K562 (cell line): ENCODE results near the gene ATXN1. TPM values are rescaled to one million over a fixed set of nuclear protein-coding genes. Genes with fewer than 3 reads are reported as not detected.
A peak's percentile ranks its signal among the peaks of the same experiment; 100 is the strongest.

Source experiments
- CREB3 ChIP-seq: fragments of 450-650 bp; conservative IDR thresholded peaks from 2 replicates; pipeline ENCODE4 v1.6.1; 2016; ENCODE audit warnings: missing genetic modification characterization, low read depth, mild to moderate bottlenecking, missing compliant biosample characterization, moderate library complexity
- HDGF ChIP-seq: fragments of 450-650 bp; IDR thresholded peaks from 2 replicates; pipeline ENCODE4 v1.6.1; 2016
- KDM4B ChIP-seq, 2 experiments: fragments of 450-650 bp in 1 of 2; sonication (generic) in 1 of 2; IDR thresholded peaks; 2 replicates each; pipeline ENCODE4 v1.6.1; 2016 to 2017; ENCODE audit warnings: borderline replicate concordance in 2 of 2, antibody characterized with exemption in 1 of 2, low read depth in 1 of 2, mild to moderate bottlenecking in 1 of 2
- REST ChIP-seq, 2 experiments: fragments of 450-650 bp; formaldehyde crosslinking in 1 of 2; IDR thresholded peaks; 2 replicates each; pipeline versions ENCODE4 v1.4.0 to v1.6.1; 2014 to 2020; ENCODE audit warnings: mild to moderate bottlenecking in 2 of 2, borderline replicate concordance in 1 of 2, low read depth in 1 of 2
- ZNF134 ChIP-seq: fragments of 250-450 bp; sonication (Bioruptor Pico); conservative IDR thresholded peaks from 2 replicates; pipeline ENCODE4 v1.4.0; 2020
- polyA plus RNA-seq, 8 experiments: library from polyadenylated mRNA; depleted of rRNA in 4 of 8; stranded (reverse) in 5 of 8; unstranded in 3 of 8; fragments of >200 nt; fragmentation: Nextera tagmentation in 2 of 8; fragmentation: Illumina TruSeq in 1 of 8; extraction: Ambion mirVana in 2 of 8; extraction: Trizol in 1 of 8; gene quantifications; 2 replicates each; pipeline versions ENCODE4 v1.2.1 to v1.2.3, GENCODE V29; 2011 to 2014; ENCODE audit warnings: inconsistent platforms in 1 of 8, missing spikeins in 1 of 8
- total RNA-seq, 7 experiments: library from RNA; depleted of rRNA in 6 of 7; stranded (reverse); fragments of >200 nt in 6 of 7; fragmentation: Illumina TruSeq in 2 of 7; extraction: Trizol in 2 of 7; gene quantifications; 2 replicates each; pipeline versions ENCODE4 v1.2.1 to v1.2.3, GENCODE V29; 2011 to 2021; ENCODE audit warnings: low replicate concordance in 1 of 7

The ATXN1 gene
- total and polyA plus RNA-seq, 9 of the 15 experiments (the other 6 are each of a cell fraction or from before 2014, with no cell fraction given), result under 0.01 to 1.2 (median 0.58) TPM

GRCh38 chr6:16764188-16764950 lies 3.1 kb upstream of the ATXN1 start (continued):
- TF ChIP-seq KDM4B (IDR thresholded peaks at IDR 0.05; ENCODE audit: borderline replicate concordance in 2 of 2, low read depth in 1 of 2) (no peak), HDGF (no peak), REST (IDR thresholded peaks at IDR 0.05; ENCODE audit: borderline replicate concordance) (peak; percentile 28; the same call in 1 of the 2 replicates), REST (CRISPR knock-in tag; IDR thresholded peaks at IDR 0.05; ENCODE audit: low read depth) (no peak), ZNF134 (CRISPR knock-in tag) (no peak), CREB3 (tag) (no peak)
